Peyer's patch (tissue), 4 donors: ENCODE results near the gene MAN2A1. TPM values are rescaled to one million over a fixed set of nuclear protein-coding genes. Genes with fewer than 3 reads are reported as not detected.

ENCODE experiments used
- DNase-seq, 3 donors: peaks; one replicate each; pipeline ENCODE4 v3.0.0-alpha.2; 2017 to 2019
- H3K27ac ChIP-seq, 4 donors: fragments of 200-600 bp; sonication (generic); one replicate each; pipeline ENCODE4 v1.5.1; 2016 to 2019
- H3K27me3 ChIP-seq, 2 donors: fragments of 200-600 bp; sonication (generic); one replicate each; pipeline ENCODE4 v1.5.1; 2019
- H3K36me3 ChIP-seq, 3 donors: fragments of 200-600 bp; sonication (generic); one replicate each; pipeline ENCODE4 v1.5.1; 2016 to 2019
- H3K4me1 ChIP-seq, 4 donors: fragments of 200-600 bp; sonication (generic); one replicate each; pipeline ENCODE4 v1.5.1; 2016 to 2019
- H3K4me3 ChIP-seq, 4 donors: fragments of 200-600 bp; sonication (generic); 1 replicate in 3 of 4; 2 replicates in 1 of 4; pipeline ENCODE4 v1.5.1; 2016 to 2019; ENCODE audit warnings: mild to moderate bottlenecking in 1 of 4
- H3K9me3 ChIP-seq, 4 donors: fragments of 200-600 bp; sonication (generic); one replicate each; pipeline ENCODE4 v1.5.1; 2016 to 2019; ENCODE audit warnings: mild to moderate bottlenecking in 1 of 4
- POLR2A ChIP-seq, 2 donors: fragments of 450-650 bp; IDR thresholded peaks; one replicate each; pipeline ENCODE4 v1.5.1; 2017; ENCODE audit warnings: antibody characterized with exemption in 2 of 2, mild to moderate bottlenecking in 2 of 2, moderate library complexity in 2 of 2
- total RNA-seq, 4 donors: library from RNA; depleted of rRNA; stranded (reverse); fragments of >200 nt; gene quantifications; one replicate each; pipeline ENCODE4 v1.1.0, GENCODE V29; 2016
- TF ChIP-seq, protein P1 (sequence below), 6 experiments: fragments of 450-650 bp in 4 of 6; fragments of 200-600 bp in 2 of 6; sonication (generic) in 1 of 6; IDR thresholded peaks; one replicate each; pipeline ENCODE4 v1.5.1; 2017 to 2019; ENCODE audit warnings: antibody characterized with exemption in 6 of 6, mild to moderate bottlenecking in 3 of 6, moderate library complexity in 1 of 6

The MAN2A1 gene
- total RNA-seq, 4 donors from 2014 or later = 52.8 to 112 (median 95.3) TPM

DNA sequence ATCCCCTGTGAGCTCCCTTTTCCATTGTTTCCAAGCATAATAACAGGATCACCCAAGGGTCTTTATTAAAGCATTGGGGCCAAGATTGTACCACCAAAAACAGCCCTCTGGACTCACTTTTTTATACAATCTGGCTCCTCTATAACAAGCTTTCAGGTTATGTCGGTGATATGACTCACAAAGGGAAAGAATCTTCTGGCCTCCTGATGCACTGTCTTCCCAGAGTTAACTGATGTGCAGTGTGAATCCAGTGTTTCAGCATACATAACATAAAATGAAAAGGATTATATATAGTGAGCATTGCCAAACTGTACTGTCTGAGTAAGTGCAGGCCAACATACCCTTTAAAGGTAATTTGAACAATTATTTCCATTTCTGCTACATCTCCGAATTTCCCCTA, 33.9 kb upstream of the MAN2A1 start:
- no peak for TF ChIP-seq POLR2A (IDR thresholded peaks at IDR 0.05)
- TF ChIP-seq, protein P1, sequence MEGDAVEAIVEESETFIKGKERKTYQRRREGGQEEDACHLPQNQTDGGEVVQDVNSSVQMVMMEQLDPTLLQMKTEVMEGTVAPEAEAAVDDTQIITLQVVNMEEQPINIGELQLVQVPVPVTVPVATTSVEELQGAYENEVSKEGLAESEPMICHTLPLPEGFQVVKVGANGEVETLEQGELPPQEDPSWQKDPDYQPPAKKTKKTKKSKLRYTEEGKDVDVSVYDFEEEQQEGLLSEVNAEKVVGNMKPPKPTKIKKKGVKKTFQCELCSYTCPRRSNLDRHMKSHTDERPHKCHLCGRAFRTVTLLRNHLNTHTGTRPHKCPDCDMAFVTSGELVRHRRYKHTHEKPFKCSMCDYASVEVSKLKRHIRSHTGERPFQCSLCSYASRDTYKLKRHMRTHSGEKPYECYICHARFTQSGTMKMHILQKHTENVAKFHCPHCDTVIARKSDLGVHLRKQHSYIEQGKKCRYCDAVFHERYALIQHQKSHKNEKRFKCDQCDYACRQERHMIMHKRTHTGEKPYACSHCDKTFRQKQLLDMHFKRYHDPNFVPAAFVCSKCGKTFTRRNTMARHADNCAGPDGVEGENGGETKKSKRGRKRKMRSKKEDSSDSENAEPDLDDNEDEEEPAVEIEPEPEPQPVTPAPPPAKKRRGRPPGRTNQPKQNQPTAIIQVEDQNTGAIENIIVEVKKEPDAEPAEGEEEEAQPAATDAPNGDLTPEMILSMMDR (IDR thresholded peaks at IDR 0.05) = no peak
- no peak for DNase-seq
- Histone ChIP-seq H3K27me3 (no peaks in the 10 kb centered on the region), H3K4me1 (peaks cover 0 to 3% (median 0%) of the 10 kb centered on the region in 4 donors), H3K9me3 (no peaks in the 10 kb centered on the region), H3K4me3 (no peak overlapping the region), H3K36me3 (no peaks in the 10 kb centered on the region), H3K27ac (no peak overlapping the region)

DNA sequence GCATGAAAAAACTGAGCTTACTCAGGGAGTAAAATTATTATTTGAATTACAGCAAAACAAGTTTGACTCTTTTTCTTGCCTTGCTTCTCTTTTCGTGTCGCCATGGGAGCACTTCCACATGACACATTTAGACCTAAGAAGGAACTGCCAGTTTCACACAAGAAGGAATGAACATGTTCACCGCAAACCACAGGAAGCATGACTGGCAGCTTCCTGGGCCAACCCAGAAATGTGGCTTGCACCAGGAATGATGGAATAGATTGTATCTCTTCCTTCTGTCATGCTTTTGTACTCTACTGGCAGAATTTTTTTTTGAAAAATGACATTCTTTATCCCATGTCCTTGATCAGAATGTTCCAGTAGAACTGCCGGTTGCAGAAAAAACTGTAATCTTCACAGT, 32.9 kb upstream of the MAN2A1 start:
- peak in 2 of 3 donors; percentile 27 to 62 for DNase-seq
- H3K9me3 ChIP-seq = no peaks in the 10 kb centered on the region
- peaks cover 0 to 3% (median 0%) of the 10 kb centered on the region in 4 donors for H3K4me1 ChIP-seq
- TF ChIP-seq, protein P1 (IDR thresholded peaks at IDR 0.05) = no peak
- TF ChIP-seq POLR2A (IDR thresholded peaks at IDR 0.05) = no peak
- H3K36me3 ChIP-seq = no peaks in the 10 kb centered on the region
- no peak overlapping the region for H3K4me3 ChIP-seq
- no peak overlapping the region for H3K27ac ChIP-seq
- no peaks in the 10 kb centered on the region for H3K27me3 ChIP-seq

DNA sequence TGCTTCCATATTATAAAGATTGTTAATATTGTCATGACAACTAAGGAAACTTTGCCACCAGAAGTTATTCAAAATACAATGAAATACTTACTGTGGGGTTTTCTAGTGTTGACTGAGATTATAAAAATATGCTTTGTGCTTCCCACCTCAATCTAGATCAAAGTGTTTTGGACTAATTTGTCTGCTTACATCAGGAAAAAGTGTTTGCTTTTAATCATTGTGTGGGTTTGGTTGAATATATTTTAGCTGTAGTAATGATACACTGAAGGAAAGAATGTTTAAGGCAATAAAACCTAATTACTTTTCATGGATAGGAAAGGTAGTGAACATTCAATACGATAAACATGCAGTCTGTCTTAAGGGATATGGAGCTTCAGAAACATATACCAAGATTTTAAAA, 29.8 kb upstream of the MAN2A1 start:
- Histone ChIP-seq H3K4me3 (no peak overlapping the region), H3K27ac (no peak overlapping the region), H3K4me1 (peaks cover 0 to 3% (median 0%) of the 10 kb centered on the region in 4 donors), H3K36me3 (no peaks in the 10 kb centered on the region), H3K9me3 (no peaks in the 10 kb centered on the region), H3K27me3 (no peaks in the 10 kb centered on the region)
- no peak for DNase-seq
- TF ChIP-seq, protein P1 (IDR thresholded peaks at IDR 0.05) = no peak
- no peak for TF ChIP-seq POLR2A (IDR thresholded peaks at IDR 0.05)

DNA sequence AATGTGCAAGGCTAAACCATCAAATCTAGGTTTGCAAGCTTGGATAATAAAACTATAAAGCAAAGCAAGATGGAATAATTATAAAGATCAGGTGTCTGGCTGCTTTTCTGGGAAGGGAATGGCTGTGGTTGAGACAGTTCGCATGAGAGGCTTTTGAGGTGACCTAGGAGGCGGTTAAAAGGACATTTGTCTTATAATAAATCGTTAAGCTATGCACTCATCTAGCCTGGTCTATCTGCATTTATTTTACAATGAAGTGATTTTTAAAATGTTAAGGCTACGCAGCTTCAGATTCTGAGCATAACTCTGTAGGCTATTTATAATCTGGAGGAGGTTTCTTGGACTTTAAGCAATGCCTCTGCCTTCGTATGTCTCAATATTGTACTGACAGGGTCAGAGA, 29.4 kb upstream of the MAN2A1 start:
- Histone ChIP-seq H3K4me3 (no peak overlapping the region), H3K9me3 (no peaks in the 10 kb centered on the region), H3K4me1 (peaks cover 0 to 3% (median 0%) of the 10 kb centered on the region in 4 donors), H3K27ac (no peak overlapping the region), H3K36me3 (no peaks in the 10 kb centered on the region), H3K27me3 (no peaks in the 10 kb centered on the region)
- TF ChIP-seq, protein P1 (IDR thresholded peaks at IDR 0.05) = no peak
- no peak for TF ChIP-seq POLR2A (IDR thresholded peaks at IDR 0.05)
- DNase-seq = no peak

DNA sequence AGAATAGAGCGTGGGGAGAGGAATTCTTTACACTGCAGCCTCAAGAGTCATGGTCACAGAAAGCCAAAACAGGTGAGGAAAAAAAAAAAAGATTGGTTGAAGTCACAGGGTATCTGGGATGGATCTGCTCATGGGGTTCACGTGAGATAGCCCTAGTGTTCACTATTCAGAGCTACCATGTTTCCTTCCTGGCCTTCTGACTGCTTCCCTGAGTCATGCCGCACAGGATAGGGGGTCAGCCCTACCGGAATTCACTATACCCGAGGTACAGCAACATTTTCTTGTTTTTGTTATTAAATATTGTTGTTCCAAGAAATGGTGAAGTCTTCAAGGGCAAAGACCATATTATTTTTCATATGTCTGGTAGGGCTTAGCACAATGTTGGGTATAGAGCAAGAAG, 21.5 kb upstream of the MAN2A1 start:
- Histone ChIP-seq H3K4me1 (no peaks in the 10 kb centered on the region), H3K27ac (no peak overlapping the region), H3K36me3 (no peaks in the 10 kb centered on the region), H3K9me3 (no peaks in the 10 kb centered on the region), H3K4me3 (no peak overlapping the region), H3K27me3 (no peaks in the 10 kb centered on the region)
- TF ChIP-seq POLR2A (IDR thresholded peaks at IDR 0.05) = no peak
- TF ChIP-seq, protein P1 (IDR thresholded peaks at IDR 0.05) = no peak
- DNase-seq = no peak
